HG02981 (cell line): ENCODE measurements around the gene CALN1.
"Not testable (repeated sequence)": the region's sequence is repeated elsewhere in the genome, so short reads cannot be mapped to it uniquely, and the experiment has no call there.

ENCODE experiments used
- ATAC-seq: cut with Tn5 transposase; IDR thresholded peaks from one replicate; pipeline ENCODE4 v1.9.1; 2021; ENCODE audit warnings: mild to moderate bottlenecking, moderate library complexity; ENCODE audit not compliant: unreplicated experiment

The CALN1 gene

GRCh38 chr7:71996141-71996540 is 416.0 kb downstream of the CALN1 start:
- ATAC-seq = no peak

GRCh38 chr7:71995111-71995510 is 417.0 kb downstream of the CALN1 start:
- no peak for ATAC-seq

DNA sequence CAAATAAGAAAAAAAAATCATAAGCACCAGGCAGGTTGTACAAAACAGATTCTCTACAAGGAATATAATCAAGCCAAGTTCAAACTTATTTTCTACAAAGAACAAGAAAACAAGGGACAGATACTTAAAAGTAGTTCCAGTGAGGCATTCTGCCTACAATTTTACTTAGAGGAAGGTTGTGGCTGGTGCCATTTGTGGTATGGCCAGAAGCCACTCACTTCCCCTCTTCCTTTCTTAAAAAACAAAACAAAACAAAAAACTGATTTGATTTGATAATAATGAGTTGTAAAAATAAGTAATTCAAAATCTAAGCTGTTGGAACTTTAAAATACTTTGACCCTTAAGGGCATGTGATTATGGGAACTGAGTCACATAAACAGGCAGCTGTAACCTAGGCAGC is 420.6 kb downstream of the CALN1 start:
- ATAC-seq = no peak

DNA sequence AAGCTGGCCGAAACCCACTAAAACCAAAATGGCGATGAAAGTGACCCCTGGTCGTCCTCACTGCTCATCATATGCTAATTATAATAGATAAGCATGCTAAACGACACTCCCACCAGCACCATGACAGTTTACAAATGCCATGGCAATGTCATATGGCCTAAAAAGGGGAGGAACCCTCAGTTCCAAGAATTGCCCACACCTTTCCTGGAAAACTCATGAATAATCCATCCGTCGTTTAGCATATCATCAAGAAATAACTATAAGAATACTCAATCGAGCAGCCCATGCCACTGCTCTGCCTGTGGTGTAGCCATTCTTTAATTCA is 422.0 kb downstream of the CALN1 start:
- no peak for ATAC-seq

- ATAC-seq = no peak
Measured at GRCh38 chr7:71988201-71988600, 423.9 kb downstream of the CALN1 start.

GRCh38 chr7:71987200-71987767 is 424.9 kb downstream of the CALN1 start:
- ATAC-seq = no peak

GRCh38 chr7:71984348-71984747 is 427.8 kb downstream of the CALN1 start:
- no peak for ATAC-seq

DNA sequence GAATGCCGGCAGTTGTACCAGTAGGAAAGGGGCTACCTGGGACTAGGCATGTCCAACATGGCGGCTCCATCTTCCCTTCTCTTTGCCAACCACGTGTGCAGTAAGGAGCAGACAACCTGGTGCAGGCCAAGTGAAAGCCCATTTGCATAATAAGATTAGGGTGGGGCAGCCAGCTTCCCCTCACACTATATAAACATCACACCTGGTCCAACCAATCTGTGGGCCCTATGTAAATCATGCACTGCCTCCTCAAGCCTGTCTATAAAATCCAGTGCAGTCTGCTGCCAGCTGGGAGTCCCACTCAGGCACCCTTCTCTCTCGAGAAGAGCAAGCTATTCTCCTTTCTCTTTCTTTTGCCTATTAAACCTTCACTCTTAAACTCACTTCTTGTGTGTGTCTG is 429.3 kb downstream of the CALN1 start:
- no peak for ATAC-seq

GRCh38 chr7:71976645-71977044 is 435.5 kb downstream of the CALN1 start:
- no peak for ATAC-seq

GRCh38 chr7:71974611-71975010 is 437.5 kb downstream of the CALN1 start:
- ATAC-seq = no peak

DNA sequence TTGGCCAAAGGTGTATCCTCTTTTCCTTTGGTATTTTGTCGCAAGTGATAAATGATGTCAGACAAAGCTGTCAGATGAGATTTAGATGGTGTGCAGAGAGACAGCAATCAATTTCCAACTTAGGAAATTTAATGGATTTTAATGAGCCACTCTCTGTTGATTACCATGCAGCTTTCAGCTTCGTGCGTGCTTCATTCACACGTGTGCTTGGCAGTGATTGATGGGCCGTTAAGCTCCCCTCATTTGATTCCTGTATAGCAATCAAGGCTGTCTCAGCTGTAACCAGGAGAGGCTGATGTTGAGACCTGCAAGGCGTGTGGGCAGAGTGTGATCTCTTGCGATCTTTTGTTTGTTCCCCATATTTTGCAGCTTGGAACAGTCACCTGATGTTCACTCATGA is 439.6 kb downstream of the CALN1 start:
- ATAC-seq = no peak

GRCh38 chr7:71970725-71971124 is 441.4 kb downstream of the CALN1 start:
- ATAC-seq = no peak

GRCh38 chr7:71962636-71963035 is 449.5 kb downstream of the CALN1 start:
- ATAC-seq = no peak

GRCh38 chr7:71961283-71961682 is 450.9 kb downstream of the CALN1 start:
- ATAC-seq = no peak

DNA sequence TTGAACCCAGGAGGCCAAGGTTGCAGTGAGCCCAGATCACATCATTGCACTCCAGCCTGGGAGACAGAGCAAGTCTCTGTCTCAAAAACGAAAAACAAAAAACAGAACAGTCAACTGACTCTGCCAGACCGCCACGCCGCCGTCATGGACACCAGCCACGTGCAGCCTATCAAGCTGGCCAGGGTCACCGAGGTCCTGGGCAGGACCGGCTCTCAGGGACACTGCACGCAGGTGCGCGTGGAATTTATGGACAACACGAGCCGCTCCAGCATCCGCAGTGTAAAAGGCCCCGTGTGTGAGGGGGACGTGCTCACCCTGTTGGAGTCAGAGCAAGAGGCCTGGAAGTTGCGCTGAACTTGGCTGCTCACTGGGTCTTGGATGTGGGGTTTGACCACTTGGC is 470.0 kb downstream of the CALN1 start:
- ATAC-seq = no peak

GRCh38 chr7:71937840-71938371 is 474.2 kb downstream of the CALN1 start:
- no peak for ATAC-seq

- no peak for ATAC-seq
Measured at GRCh38 chr7:71935674-71936073, 476.5 kb downstream of the CALN1 start.

- ATAC-seq = no peak
Measured at GRCh38 chr7:71933426-71933825, 478.7 kb downstream of the CALN1 start.

GRCh38 chr7:71925663-71926062 is 486.5 kb downstream of the CALN1 start:
- ATAC-seq = no peak

DNA sequence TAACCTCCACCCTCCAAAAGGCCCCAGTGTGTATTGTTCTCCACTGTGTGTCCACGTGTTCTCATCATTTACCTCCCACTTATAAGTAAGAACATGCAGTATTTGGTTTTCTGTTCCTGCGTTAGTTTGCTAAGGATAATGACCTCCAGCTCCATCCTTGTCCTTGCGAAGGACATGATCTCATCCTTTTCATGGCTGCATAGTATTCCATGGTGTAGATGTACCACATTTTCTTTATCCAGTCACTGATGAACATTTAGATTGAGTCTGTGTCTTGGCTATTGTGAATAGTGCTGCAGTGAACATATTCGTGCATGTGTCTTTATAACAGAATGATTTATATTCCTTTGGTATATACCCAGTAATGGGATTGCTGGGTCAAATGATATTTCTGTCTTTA is 497.9 kb downstream of the CALN1 start:
- ATAC-seq = not testable (repeated sequence)

- ATAC-seq = no peak
Measured at GRCh38 chr7:71912476-71912875, 499.7 kb downstream of the CALN1 start.

DNA sequence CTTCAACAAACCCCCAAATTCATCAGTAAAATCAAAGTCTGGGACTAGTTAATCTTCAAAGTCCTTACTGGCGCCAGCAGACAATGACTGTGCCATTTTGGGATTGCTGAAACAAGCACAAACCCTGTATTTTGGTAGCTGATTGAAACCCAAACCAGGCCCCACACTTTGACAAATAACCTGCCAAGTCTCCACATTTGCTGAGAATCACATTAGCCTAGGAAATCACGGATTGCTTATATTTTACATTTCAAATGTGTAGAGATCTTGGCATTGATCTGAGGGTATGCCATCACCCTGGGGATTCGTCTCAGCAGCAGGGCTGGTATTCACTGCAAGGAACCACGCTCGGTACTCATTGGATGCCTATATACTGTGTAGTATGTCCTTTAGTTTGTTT is 501.1 kb downstream of the CALN1 start:
- no peak for ATAC-seq

DNA sequence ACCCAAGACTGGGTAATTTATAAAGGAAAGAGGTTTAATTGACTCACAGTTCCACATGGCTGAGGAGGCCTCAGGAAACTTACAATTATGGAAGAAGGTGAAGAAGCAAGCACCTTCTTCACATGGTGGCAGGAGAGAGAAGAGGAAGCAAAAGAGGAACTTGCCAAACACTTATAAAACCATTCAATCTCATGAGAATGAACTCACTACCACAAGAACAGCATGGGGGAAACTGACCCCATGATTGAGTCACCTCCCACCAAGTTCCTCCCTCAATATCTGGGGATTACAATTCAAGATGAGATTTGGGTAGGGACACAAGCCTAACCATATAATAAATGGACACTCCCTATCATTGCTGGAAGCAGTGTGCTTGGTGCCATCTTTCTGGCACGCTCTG is 506.3 kb downstream of the CALN1 start:
- no peak for ATAC-seq
